ENCODE results near the gene LRRC56. TPM values are rescaled to one million over a fixed set of nuclear protein-coding genes. Genes with fewer than 3 reads are reported as not detected.

LRRC56 gene
- total and polyA plus RNA-seq, 9 of the 15 experiments (the other 6 are each of a cell fraction or from before 2014, with no cell fraction given) = 0.03 to 4.5 (median 1.0) TPM; not detected in 1

DNA sequence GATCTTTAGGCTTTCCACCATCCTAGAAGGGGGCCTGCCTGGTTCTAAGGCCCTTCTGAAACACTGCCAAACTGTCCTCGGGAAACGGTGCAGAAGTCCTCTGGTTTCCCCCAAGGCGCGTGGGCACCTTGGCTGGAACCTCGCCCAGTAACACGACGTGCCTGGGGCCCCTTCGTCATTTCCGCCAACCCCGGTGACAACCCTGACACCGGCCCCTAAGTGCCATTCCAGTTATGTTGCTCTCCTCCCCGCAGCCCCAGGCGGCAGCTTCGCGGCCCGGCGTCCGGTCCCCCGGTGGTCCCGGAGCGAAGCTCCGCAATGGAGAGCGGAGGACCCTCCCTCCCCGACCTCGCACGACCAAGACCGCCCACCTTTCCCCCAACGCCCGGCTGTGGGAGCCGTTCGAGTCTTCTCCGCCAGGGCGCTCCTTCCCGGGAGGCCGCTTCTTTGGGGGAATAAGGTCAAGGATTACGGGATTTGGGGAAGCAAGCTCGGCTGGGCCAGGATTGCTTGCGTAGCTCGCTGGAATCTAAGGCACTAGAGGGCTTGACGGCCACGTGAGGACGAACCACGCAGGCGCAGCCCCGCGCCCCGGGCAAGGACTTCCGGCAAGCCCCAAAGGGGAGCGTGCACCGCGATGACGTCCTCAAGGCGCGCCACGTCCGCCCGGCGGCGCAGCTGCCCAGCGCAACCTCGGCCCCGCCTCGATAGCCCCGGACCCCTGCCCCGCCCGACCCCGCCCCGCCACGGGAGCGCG is 30.9 kb upstream of the LRRC56 start (continued):
- TF ChIP-seq, protein P1, sequence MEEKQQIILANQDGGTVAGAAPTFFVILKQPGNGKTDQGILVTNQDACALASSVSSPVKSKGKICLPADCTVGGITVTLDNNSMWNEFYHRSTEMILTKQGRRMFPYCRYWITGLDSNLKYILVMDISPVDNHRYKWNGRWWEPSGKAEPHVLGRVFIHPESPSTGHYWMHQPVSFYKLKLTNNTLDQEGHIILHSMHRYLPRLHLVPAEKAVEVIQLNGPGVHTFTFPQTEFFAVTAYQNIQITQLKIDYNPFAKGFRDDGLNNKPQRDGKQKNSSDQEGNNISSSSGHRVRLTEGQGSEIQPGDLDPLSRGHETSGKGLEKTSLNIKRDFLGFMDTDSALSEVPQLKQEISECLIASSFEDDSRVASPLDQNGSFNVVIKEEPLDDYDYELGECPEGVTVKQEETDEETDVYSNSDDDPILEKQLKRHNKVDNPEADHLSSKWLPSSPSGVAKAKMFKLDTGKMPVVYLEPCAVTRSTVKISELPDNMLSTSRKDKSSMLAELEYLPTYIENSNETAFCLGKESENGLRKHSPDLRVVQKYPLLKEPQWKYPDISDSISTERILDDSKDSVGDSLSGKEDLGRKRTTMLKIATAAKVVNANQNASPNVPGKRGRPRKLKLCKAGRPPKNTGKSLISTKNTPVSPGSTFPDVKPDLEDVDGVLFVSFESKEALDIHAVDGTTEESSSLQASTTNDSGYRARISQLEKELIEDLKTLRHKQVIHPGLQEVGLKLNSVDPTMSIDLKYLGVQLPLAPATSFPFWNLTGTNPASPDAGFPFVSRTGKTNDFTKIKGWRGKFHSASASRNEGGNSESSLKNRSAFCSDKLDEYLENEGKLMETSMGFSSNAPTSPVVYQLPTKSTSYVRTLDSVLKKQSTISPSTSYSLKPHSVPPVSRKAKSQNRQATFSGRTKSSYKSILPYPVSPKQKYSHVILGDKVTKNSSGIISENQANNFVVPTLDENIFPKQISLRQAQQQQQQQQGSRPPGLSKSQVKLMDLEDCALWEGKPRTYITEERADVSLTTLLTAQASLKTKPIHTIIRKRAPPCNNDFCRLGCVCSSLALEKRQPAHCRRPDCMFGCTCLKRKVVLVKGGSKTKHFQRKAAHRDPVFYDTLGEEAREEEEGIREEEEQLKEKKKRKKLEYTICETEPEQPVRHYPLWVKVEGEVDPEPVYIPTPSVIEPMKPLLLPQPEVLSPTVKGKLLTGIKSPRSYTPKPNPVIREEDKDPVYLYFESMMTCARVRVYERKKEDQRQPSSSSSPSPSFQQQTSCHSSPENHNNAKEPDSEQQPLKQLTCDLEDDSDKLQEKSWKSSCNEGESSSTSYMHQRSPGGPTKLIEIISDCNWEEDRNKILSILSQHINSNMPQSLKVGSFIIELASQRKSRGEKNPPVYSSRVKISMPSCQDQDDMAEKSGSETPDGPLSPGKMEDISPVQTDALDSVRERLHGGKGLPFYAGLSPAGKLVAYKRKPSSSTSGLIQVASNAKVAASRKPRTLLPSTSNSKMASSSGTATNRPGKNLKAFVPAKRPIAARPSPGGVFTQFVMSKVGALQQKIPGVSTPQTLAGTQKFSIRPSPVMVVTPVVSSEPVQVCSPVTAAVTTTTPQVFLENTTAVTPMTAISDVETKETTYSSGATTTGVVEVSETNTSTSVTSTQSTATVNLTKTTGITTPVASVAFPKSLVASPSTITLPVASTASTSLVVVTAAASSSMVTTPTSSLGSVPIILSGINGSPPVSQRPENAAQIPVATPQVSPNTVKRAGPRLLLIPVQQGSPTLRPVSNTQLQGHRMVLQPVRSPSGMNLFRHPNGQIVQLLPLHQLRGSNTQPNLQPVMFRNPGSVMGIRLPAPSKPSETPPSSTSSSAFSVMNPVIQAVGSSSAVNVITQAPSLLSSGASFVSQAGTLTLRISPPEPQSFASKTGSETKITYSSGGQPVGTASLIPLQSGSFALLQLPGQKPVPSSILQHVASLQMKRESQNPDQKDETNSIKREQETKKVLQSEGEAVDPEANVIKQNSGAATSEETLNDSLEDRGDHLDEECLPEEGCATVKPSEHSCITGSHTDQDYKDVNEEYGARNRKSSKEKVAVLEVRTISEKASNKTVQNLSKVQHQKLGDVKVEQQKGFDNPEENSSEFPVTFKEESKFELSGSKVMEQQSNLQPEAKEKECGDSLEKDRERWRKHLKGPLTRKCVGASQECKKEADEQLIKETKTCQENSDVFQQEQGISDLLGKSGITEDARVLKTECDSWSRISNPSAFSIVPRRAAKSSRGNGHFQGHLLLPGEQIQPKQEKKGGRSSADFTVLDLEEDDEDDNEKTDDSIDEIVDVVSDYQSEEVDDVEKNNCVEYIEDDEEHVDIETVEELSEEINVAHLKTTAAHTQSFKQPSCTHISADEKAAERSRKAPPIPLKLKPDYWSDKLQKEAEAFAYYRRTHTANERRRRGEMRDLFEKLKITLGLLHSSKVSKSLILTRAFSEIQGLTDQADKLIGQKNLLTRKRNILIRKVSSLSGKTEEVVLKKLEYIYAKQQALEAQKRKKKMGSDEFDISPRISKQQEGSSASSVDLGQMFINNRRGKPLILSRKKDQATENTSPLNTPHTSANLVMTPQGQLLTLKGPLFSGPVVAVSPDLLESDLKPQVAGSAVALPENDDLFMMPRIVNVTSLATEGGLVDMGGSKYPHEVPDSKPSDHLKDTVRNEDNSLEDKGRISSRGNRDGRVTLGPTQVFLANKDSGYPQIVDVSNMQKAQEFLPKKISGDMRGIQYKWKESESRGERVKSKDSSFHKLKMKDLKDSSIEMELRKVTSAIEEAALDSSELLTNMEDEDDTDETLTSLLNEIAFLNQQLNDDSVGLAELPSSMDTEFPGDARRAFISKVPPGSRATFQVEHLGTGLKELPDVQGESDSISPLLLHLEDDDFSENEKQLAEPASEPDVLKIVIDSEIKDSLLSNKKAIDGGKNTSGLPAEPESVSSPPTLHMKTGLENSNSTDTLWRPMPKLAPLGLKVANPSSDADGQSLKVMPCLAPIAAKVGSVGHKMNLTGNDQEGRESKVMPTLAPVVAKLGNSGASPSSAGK (IDR thresholded peaks at IDR 0.05) = peak; percentile 89
- TF ChIP-seq ZSCAN29 (IDR thresholded peaks at IDR 0.05) (no peak), DDX20 (tag; IDR thresholded peaks at IDR 0.05; ENCODE audit: low read depth) (no peak), TBP (optimal IDR thresholded peaks at IDR 0.05; ENCODE audit: low read depth, low read length) (peak; percentile 34), ZNF354B (CRISPR knock-in tag; IDR thresholded peaks at IDR 0.05) (no peak), RAD51 (IDR thresholded peaks at IDR 0.05; ENCODE audit: borderline replicate concordance, low read depth) (peak; percentile 53; the same call in 1 of the 2 replicates), NCOR1 (IDR thresholded peaks at IDR 0.05) (no peak), EGR1 (conservative IDR thresholded peaks at IDR 0.05) (peak; percentile 64), SIN3A (IDR thresholded peaks at IDR 0.05; ENCODE audit: borderline replicate concordance in 2 of 2, control insufficient read depth in 1 of 2, low read depth in 2 of 2, low read length in 2 of 2) (peak in 1 of 2 experiments; percentile 87; a peak in 2 of 4 replicates)
- TF ChIP-seq, protein P2, sequence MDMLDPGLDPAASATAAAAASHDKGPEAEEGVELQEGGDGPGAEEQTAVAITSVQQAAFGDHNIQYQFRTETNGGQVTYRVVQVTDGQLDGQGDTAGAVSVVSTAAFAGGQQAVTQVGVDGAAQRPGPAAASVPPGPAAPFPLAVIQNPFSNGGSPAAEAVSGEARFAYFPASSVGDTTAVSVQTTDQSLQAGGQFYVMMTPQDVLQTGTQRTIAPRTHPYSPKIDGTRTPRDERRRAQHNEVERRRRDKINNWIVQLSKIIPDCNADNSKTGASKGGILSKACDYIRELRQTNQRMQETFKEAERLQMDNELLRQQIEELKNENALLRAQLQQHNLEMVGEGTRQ (CRISPR knock-in tag; IDR thresholded peaks at IDR 0.05) = peak; percentile 88
